Activated CD8-positive, alpha-beta memory T cell treated with anti-CD3 and anti-CD28 coated beads, Interleukin-2, amount 10 ng/mL, durations not matched to agents 7 days and 5 days (primary cell): Measurements from ENCODE around the gene PLA2G2D. TPM values are rescaled to one million over a fixed set of nuclear protein-coding genes. Genes with fewer than 3 reads are reported as not detected.

Experiments used
- ATAC-seq: fragments of 150-1000 bp; cut with Tn5 transposase; one replicate; pipeline ENCODE4 v1.10.0; 2021; ENCODE audit warnings: moderate library complexity
- CTCF ChIA-PET: fragments of 350-600 bp; sonication (Branson Sonifier 250); formaldehyde crosslinking; loops from one replicate; lab custom pipeline; 2021; ENCODE audit warnings: antibody characterized with exemption; lab: Charles Lee
- DNase-seq: peaks from one replicate; pipeline ENCODE4 v3.0.0-alpha.2; 2020
- H3K27ac Mint-ChIP-seq: one replicate; pipeline ENCODE4 v1.8.0; 2021; ENCODE audit warnings: mild to moderate bottlenecking, mixed read lengths
- H3K27me3 Mint-ChIP-seq: one replicate; pipeline ENCODE4 v1.8.0; 2021; ENCODE audit warnings: mixed read lengths
- H3K36me3 Mint-ChIP-seq: one replicate; pipeline ENCODE4 v1.8.0; 2021; ENCODE audit warnings: mild to moderate bottlenecking, mixed read lengths
- H3K4me1 Mint-ChIP-seq: one replicate; pipeline ENCODE4 v1.8.0; 2021; ENCODE audit warnings: mixed read lengths
- H3K4me3 Mint-ChIP-seq: one replicate; pipeline ENCODE4 v1.8.0; 2021; ENCODE audit warnings: mild to moderate bottlenecking, moderate library complexity, mixed read lengths
- H3K9me3 Mint-ChIP-seq: one replicate; pipeline ENCODE4 v1.8.0; 2022; ENCODE audit warnings: low read depth, mixed read lengths
- total RNA-seq, 2 experiments: library from RNA; stranded (reverse); gene quantifications; one replicate each; pipeline ENCODE4 v1.2.3, GENCODE V29; 2021

The PLA2G2D gene, protein sequence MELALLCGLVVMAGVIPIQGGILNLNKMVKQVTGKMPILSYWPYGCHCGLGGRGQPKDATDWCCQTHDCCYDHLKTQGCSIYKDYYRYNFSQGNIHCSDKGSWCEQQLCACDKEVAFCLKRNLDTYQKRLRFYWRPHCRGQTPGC
- total RNA-seq, result not detected

- no peak for DNase-seq
- no peaks in the 10 kb centered on the region for H3K4me1 Mint-ChIP-seq
- H3K4me3 Mint-ChIP-seq, result no peak within 1 kb of the TSS
- ATAC-seq, result no peak
- no peak within 1 kb of the TSS for H3K27ac Mint-ChIP-seq
- no peaks in the 10 kb centered on the region for H3K9me3 Mint-ChIP-seq
- CTCF ChIA-PET, result no interaction called here
- peaks cover 27% of the 10 kb centered on the region for H3K27me3 Mint-ChIP-seq
- H3K36me3 Mint-ChIP-seq, result no peaks in the 10 kb centered on the region
Observed at GRCh38 chr1:20119347-20119746, at the start of gene PLA2G2D. PLA2G2D (minus strand) TSS chr1:20119536; CDS start chr1:20119498, 38 bp downstream.

- Mint-ChIP-seq H3K27ac (no peak overlapping the region), H3K9me3 (no peaks in the 10 kb centered on the region), H3K4me3 (no peak overlapping the region), H3K4me1 (peaks cover 11% of the 10 kb centered on the region), H3K36me3 (no peaks in the 10 kb centered on the region), H3K27me3 (no peaks in the 10 kb centered on the region)
- ATAC-seq (no peak), DNase-seq (no peak)
- CTCF ChIA-PET, result interaction anchor here (0.5 to 1.6 kb wide), 4 partner anchors 11 to 44 kb away, joined by 3 to 5 read pairs (median 4); no protein-coding TSS in a partner anchor
Observed at GRCh38 chr1:20168564-20169491, 49.5 kb upstream of the PLA2G2D start.

GRCh38 chr1:20167126-20167525 lies 47.8 kb upstream of the PLA2G2D start:
- H3K27ac Mint-ChIP-seq, result no peak overlapping the region
- H3K4me1 Mint-ChIP-seq, result peaks cover 10% of the 10 kb centered on the region
- no peak for ATAC-seq
- CTCF ChIA-PET, result interaction anchor here (4.5 kb wide), 1 partner anchor 27 kb away, joined by 35 read pairs; no protein-coding TSS in a partner anchor
- H3K4me3 Mint-ChIP-seq, result no peak overlapping the region
- peaks cover 2% of the 10 kb centered on the region for H3K9me3 Mint-ChIP-seq
- H3K27me3 Mint-ChIP-seq, result no peaks in the 10 kb centered on the region
- no peak for DNase-seq
- H3K36me3 Mint-ChIP-seq, result no peaks in the 10 kb centered on the region

DNA sequence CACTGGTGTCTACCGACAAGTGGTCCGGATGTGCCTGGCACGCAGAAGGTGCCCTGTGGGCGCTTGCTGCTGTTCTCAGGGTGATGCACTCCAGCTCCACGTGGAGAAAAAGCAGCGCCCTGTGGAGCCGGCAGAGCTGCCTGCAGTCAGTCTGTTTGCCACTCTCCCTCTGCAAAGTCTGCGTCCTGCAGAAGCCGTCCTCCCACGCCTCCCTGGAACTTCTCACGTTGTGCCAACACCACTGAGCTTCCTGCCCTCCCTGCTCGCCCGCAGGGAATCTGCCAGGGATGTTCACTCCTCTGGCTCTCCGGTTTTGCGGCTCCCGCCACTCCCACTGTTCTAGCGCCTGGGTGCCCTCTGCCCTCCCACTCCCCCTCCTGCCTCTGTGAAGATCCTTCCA lies 46.7 kb upstream of the PLA2G2D start:
- Mint-ChIP-seq H3K4me3 (no peak overlapping the region), H3K36me3 (no peaks in the 10 kb centered on the region), H3K4me1 (peaks cover 3% of the 10 kb centered on the region), H3K27me3 (no peaks in the 10 kb centered on the region), H3K9me3 (peaks cover 2% of the 10 kb centered on the region), H3K27ac (no peak overlapping the region)
- CTCF ChIA-PET, result interaction anchor here (1.0 to 4.5 kb wide), 4 partner anchors 15 to 327 kb away, joined by 3 to 35 read pairs (median 4); no protein-coding TSS in a partner anchor
- ATAC-seq, result no peak
- no peak for DNase-seq

GRCh38 chr1:20165522-20165951 lies 46.2 kb upstream of the PLA2G2D start:
- CTCF ChIA-PET, result interaction anchor here (1.0 to 4.5 kb wide), 5 partner anchors 15 to 328 kb away, joined by 3 to 35 read pairs (median 5); no protein-coding TSS in a partner anchor
- H3K4me1 Mint-ChIP-seq, result peaks cover 3% of the 10 kb centered on the region
- ATAC-seq (peak; percentile 60), DNase-seq (no peak)
- H3K4me3 Mint-ChIP-seq, result no peak overlapping the region
- H3K27me3 Mint-ChIP-seq, result no peaks in the 10 kb centered on the region
- H3K9me3 Mint-ChIP-seq, result peaks cover 2% of the 10 kb centered on the region
- no peaks in the 10 kb centered on the region for H3K36me3 Mint-ChIP-seq
- no peak overlapping the region for H3K27ac Mint-ChIP-seq

DNA sequence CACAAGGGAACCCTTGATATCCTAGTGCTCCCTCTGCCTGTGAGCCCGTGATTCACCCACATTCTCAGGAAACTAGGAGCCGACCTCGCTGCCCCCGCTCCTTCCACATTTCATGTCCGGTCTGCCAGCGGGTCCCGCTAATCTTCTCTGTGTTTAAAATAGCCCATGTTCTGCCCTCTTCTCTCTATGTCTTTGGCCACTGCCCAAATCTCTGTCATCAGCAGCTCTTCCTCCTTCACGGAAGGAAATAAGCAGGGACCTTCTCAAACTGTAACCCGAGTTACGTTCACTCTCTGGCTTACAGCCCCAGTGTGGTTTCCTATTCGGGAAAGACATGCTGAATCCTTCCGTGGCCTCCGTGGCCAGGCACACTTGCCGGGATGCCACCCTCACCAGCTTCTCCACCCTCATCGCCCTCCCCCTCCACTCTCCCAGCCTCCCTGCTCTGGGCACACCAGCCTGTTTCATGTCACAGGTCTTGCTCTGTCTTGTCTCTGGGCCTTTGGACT lies 45.4 kb upstream of the PLA2G2D start:
- no peak overlapping the region for H3K4me3 Mint-ChIP-seq
- no peak for DNase-seq
- no peak for ATAC-seq
- H3K36me3 Mint-ChIP-seq, result no peaks in the 10 kb centered on the region
- CTCF ChIA-PET, result interaction anchor here (1.2 to 4.5 kb wide), 3 partner anchors 23 to 329 kb away, joined by 3 to 35 read pairs (median 6); no protein-coding TSS in a partner anchor
- no peaks in the 10 kb centered on the region for H3K4me1 Mint-ChIP-seq
- H3K27me3 Mint-ChIP-seq, result no peaks in the 10 kb centered on the region
- H3K27ac Mint-ChIP-seq, result no peak overlapping the region
- peaks cover 6% of the 10 kb centered on the region for H3K9me3 Mint-ChIP-seq

DNA sequence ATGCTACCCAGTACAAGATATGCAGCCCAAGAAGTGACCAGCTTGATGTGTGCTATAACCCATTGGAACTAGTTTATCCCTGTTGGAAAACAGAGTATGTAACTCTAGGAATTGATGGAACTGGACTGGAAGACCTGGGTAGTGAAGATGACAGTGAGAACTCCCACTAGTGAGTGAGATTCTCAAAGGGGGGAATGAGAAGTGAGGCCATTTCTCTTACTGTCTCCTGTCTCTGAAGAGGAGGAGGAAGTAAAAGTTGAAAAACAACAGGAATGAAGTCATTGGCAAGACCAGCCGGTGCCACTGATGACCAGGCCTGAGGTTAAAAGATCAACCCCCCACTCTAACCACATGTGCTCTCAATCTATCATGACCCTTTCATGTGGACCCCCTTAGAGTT lies 40.7 kb upstream of the PLA2G2D start:
- Mint-ChIP-seq H3K4me3 (no peak overlapping the region), H3K4me1 (no peaks in the 10 kb centered on the region), H3K9me3 (peaks cover 16% of the 10 kb centered on the region), H3K27ac (no peak overlapping the region), H3K27me3 (no peaks in the 10 kb centered on the region), H3K36me3 (no peaks in the 10 kb centered on the region)
- DNase-seq (no peak), ATAC-seq (no peak)
- CTCF ChIA-PET, result no interaction called here

DNA sequence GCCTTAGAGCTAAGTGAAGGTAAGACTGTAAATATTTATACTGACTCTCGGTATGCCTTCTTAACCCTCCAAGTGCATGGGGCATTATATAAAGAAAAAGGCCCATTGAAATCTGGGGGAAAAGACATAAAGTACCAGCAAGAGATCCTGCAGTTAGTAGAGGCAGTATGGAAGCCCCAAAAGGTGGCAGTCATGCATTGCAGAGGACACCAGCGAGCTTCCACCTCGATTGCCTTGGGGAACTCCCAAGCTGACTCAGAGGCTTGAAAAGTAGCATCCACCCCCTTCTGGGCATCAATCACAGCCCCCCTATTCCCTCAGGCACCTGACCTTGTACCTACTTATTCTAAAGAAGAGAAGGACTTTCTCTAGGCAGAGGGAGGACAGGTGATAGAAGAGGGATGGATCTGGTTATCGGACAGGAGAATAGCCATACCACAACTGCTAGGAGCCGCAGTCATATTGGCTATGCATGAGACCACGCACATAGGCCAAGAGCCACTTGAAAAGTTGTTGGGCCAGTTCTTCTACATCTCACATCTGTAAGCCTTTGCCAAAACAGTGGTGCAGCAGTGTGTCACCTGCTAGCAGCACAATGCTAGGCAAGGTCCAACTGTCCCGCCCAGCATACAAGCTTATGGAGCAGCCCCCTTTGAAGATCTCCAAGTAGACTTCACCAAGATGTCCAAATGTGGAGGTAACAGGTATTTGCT lies 39.2 kb upstream of the PLA2G2D start:
- no peak overlapping the region for H3K27ac Mint-ChIP-seq
- peaks cover 13% of the 10 kb centered on the region for H3K4me1 Mint-ChIP-seq
- DNase-seq (no peak), ATAC-seq (no peak)
- H3K27me3 Mint-ChIP-seq, result no peaks in the 10 kb centered on the region
- no peaks in the 10 kb centered on the region for H3K36me3 Mint-ChIP-seq
- CTCF ChIA-PET, result interaction anchor here (1.0 to 1.5 kb wide), 4 partner anchors 10 to 54 kb away, joined by 3 to 5 read pairs (median 4); no protein-coding TSS in a partner anchor
- H3K4me3 Mint-ChIP-seq, result no peak overlapping the region
- peaks cover 16% of the 10 kb centered on the region for H3K9me3 Mint-ChIP-seq

DNA sequence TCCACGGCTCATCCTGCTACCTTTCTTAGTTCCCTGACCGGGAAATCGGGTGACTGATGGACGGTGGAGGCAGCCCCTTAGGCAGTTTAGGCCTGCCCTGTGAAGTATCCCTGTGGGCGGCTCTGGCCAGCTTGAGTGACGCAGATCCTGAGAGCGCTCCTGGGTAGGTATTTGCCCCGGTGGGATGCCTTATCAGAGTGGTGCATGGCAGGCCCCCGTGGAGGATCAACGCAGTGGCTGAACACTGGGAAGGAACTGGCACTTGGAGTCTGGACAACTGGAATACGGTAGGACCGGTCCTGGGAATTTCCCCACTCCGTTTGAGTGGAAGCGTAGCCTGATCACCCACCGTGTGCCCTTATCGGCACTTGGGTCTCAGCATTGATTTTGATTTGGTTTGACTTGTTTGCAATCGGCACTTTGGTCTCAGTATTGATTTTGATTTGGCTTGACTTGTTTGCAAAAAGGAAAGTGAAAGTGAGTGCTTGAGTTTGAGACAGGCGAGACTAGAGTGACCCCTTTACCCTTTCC lies 35.0 kb upstream of the PLA2G2D start:
- Mint-ChIP-seq H3K9me3 (peaks cover 6% of the 10 kb centered on the region), H3K4me1 (peaks cover 16% of the 10 kb centered on the region), H3K27me3 (no peaks in the 10 kb centered on the region), H3K27ac (peak overlapping the region; percentile 33), H3K36me3 (no peaks in the 10 kb centered on the region), H3K4me3 (peak overlapping the region; percentile 27)
- ATAC-seq, result no peak
- CTCF ChIA-PET, result interaction anchor here (0.5 to 1.6 kb wide), 4 partner anchors 18 to 354 kb away, joined by 3 to 11 read pairs (median 4); partner anchors contain the start of gene OTUD3
- no peak for DNase-seq

GRCh38 chr1:20153000-20153418 lies 33.7 kb upstream of the PLA2G2D start:
- Mint-ChIP-seq H3K4me1 (peaks cover 16% of the 10 kb centered on the region), H3K4me3 (no peak overlapping the region)

GRCh38 chr1:20152599-20152930 lies 33.2 kb upstream of the PLA2G2D start:
- Mint-ChIP-seq H3K9me3 (no peaks in the 10 kb centered on the region), H3K27ac (no peak overlapping the region), H3K27me3 (no peaks in the 10 kb centered on the region), H3K4me3 (peak overlapping the region; percentile 54), H3K36me3 (no peaks in the 10 kb centered on the region), H3K4me1 (peaks cover 16% of the 10 kb centered on the region)
- no peak for DNase-seq
- peak; percentile 24 for ATAC-seq
- CTCF ChIA-PET, result interaction anchor here (0.7 to 2.8 kb wide), 21 partner anchors 9 to 491 kb away, joined by 3 to 38 read pairs (median 4); partner anchors contain the start of gene OTUD3

More at GRCh38 chr1:20153000-20153418, 33.7 kb upstream of the PLA2G2D start:
- no peaks in the 10 kb centered on the region for H3K27me3 Mint-ChIP-seq
- H3K27ac Mint-ChIP-seq, result no peak overlapping the region
- DNase-seq (no peak), ATAC-seq (no peak)
- H3K36me3 Mint-ChIP-seq, result no peaks in the 10 kb centered on the region
- H3K9me3 Mint-ChIP-seq, result no peaks in the 10 kb centered on the region
- CTCF ChIA-PET, result interaction anchor here (0.7 to 2.8 kb wide), 14 partner anchors 9 to 342 kb away, joined by 3 to 38 read pairs (median 4); no protein-coding TSS in a partner anchor

DNA sequence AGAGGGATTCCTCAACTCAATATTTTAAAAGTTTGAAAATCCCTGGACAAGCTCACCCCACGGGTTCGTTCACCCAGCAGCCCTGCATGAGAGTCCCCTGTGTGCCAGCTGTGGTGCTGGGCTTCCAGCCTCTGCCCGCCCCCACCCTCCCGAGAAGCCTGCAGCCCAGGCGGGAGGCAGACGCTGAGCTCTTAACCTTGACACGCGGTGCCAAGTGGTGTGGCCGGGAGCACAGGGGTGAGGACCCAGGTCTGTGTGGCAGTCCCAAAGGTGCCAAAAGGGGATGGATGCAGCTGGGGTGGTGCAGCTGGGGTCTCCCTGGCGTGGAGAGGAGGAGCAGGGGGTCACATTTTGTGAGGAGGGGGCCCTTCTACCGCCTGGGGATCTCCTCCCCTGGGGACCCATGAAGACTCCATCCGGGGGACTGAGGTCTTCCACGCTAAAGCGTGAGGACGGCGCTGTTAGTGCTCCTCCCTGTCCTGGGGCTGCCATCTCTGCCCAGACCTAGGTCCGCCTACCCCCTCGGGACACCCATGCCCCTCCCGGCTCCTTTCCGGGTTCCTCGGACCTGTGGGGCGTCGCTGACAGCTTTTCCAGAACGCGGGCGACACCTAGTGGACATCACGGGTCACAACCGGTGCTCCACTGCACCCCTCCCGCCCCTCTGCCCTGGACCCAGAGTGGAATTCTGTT lies 32.7 kb upstream of the PLA2G2D start:
- Mint-ChIP-seq H3K27me3 (no peaks in the 10 kb centered on the region), H3K36me3 (no peaks in the 10 kb centered on the region), H3K27ac (peak overlapping the region; percentile 51), H3K4me1 (peaks cover 16% of the 10 kb centered on the region), H3K9me3 (no peaks in the 10 kb centered on the region), H3K4me3 (peak overlapping the region; percentile 54)
- CTCF ChIA-PET, result interaction anchor here (0.6 to 2.8 kb wide), 23 partner anchors 8 to 490 kb away, joined by 3 to 38 read pairs (median 4); partner anchors contain the start of gene OTUD3
- ATAC-seq, result peak; percentile 92
- peak; percentile 84 for DNase-seq
